GM12891 (cell line): ENCODE data around the gene SLC6A13.

Experiments used
- POLR2A ChIP-seq: IDR thresholded peaks from 2 replicates; pipeline ENCODE4 v1.6.1; 2011; ENCODE audit warnings: low read depth, low read length, control low read depth
- POLR2AphosphoS5 ChIP-seq: IDR thresholded peaks from 2 replicates; pipeline ENCODE4 v1.6.1; 2011; ENCODE audit warnings: low read depth, low read length, control low read depth
- POU2F2 ChIP-seq: IDR thresholded peaks from 2 replicates; pipeline ENCODE4 v1.6.1; 2011; ENCODE audit warnings: low read depth, mild to moderate bottlenecking, control low read depth, low read length, moderate library complexity
- SPI1 ChIP-seq: IDR thresholded peaks from 2 replicates; pipeline ENCODE4 v1.6.1; 2011; ENCODE audit warnings: low read depth, low read length, control low read depth
- TAF1 ChIP-seq: IDR thresholded peaks from 2 replicates; pipeline ENCODE4 v1.6.1; 2011; ENCODE audit warnings: low read depth, low read length, control low read depth

DNA sequence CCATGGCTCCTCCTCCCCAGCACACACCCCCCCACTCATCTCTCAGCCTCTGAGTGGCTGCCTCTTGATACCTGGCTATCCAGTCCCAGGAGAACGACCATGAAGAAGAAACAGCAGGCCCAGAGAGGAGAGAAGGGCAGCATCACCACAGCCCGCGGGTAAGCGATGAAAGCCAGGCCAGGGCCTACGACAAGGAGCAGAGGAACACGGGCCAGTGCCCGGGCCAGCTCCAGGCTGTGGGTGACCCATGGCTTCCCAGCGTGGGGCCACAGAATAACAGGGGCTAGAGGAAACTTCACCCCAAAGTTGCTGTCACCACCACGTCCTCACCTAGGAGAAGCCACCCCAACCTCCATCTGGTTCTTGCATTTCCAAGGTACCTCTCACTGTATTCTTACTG, 38.3 kb downstream of the SLC6A13 start:
- TF ChIP-seq TAF1 (no peak), POLR2AphosphoS5 (no peak), POLR2A (no peak), POU2F2 (no peak), SPI1 (no peak)
